ENCODE measurements around the gene STUB1.

The STUB1 gene

DNA sequence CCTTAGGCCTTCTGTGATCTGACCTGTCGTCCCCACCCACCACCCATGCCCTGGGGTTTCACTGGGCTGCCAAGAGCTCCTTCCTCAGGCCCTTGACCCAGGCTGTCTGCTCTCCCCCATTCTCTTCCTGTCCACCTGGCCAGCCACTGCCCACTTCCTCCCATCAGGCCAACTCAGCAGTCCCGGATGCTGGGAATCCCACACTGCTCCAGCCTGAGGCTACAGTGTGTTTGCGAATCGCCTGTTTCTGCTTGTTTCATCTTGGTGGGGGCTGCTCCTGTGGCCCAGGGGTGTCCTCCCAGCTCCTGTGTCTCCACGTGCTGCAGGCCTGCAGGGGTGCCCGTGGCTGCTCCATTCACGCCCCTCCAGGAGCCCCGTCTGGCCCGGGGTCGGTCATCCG lies 33.9 kb downstream of the STUB1 start:
- no peak overlapping the region for H3K4me3 ChIP-seq (replicated peaks; ENCODE audit: low read depth, low read length)
- H3K27me3 ChIP-seq (replicated peaks; ENCODE audit: control insufficient read depth, insufficient read depth, low read length), result peaks cover 2% of the 10 kb centered on the region; the same call in 1 of the 2 replicates
- DNase-seq (ENCODE audit: extremely low read depth, insufficient read length), result no peak

DNA sequence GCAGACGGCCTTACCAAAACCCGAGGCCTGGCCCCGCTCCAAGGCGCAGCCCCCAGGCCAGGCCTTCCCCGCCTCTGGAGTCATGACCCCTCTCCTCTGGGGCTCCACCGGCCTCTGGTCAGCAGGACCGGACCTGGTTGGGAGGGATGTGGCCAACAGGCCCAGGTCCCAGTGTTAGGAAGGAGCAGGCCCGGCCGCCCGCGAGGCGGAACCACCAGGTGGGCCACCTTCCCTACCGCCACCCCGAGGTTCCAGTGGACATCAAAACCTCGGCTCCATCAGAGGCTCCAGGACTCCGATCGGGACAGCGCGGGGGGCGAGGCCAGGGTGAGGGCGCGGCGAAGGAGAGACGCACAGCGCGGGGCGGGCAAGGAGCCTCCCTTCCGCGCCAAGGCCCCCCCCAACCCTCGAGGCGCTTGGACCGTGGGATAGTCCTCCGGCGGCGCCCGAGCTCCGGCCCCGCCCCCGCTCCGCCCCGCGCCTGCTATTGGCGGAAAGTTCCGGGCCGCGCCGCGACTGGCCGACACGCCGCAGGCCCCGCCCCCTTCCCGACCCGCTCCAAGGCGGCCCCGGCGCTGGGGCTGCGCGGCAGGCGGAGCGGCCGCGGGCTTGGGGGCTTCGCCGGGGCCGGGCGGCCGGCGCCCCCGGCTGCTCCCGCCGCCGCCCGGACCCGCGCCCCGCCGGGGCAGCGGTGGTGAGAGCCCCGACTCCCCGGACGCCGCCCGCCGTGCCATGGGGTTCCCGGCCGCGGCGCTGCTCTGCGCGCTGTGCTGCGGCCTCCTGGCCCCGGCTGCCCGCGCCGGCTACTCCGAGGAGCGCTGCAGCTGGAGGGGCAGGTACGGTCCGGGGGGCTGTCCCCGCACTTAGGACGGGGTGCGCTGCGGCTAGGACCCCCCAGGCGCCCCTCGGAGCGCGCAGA lies 34.6 kb downstream of the STUB1 start, which contains the start of gene METRN:
Gene METRN, plus strand, starts transcription at position 561 of the 919 bp plus-strand sequence. Its CDS starts 172 bp downstream, at position 733.
- TF ChIP-seq, protein P1, sequence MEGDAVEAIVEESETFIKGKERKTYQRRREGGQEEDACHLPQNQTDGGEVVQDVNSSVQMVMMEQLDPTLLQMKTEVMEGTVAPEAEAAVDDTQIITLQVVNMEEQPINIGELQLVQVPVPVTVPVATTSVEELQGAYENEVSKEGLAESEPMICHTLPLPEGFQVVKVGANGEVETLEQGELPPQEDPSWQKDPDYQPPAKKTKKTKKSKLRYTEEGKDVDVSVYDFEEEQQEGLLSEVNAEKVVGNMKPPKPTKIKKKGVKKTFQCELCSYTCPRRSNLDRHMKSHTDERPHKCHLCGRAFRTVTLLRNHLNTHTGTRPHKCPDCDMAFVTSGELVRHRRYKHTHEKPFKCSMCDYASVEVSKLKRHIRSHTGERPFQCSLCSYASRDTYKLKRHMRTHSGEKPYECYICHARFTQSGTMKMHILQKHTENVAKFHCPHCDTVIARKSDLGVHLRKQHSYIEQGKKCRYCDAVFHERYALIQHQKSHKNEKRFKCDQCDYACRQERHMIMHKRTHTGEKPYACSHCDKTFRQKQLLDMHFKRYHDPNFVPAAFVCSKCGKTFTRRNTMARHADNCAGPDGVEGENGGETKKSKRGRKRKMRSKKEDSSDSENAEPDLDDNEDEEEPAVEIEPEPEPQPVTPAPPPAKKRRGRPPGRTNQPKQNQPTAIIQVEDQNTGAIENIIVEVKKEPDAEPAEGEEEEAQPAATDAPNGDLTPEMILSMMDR (IDR thresholded peaks at IDR 0.05; ENCODE audit: insufficient read depth, low read length, poor library complexity, severe bottlenecking), result no peak
- peak; percentile 86 for DNase-seq (ENCODE audit: extremely low read depth, insufficient read length)
- Histone ChIP-seq H3K36me3 (ENCODE audit: control insufficient read depth, insufficient read depth, low read length) (no peaks in the 10 kb centered on the region), H3K4me3 (replicated peaks; ENCODE audit: low read depth, low read length) (peak within 1 kb of the TSS; percentile 58), H3K27me3 (replicated peaks; ENCODE audit: control insufficient read depth, insufficient read depth, low read length) (peaks cover 2% of the 10 kb centered on the region; the same call in 1 of the 2 replicates)

More for the DNA sequence above, 33.9 kb downstream of the STUB1 start:
- TF ChIP-seq, protein P1 (IDR thresholded peaks at IDR 0.05; ENCODE audit: insufficient read depth, low read length, poor library complexity, severe bottlenecking), result no peak
- H3K36me3 ChIP-seq (ENCODE audit: control insufficient read depth, insufficient read depth, low read length), result no peaks in the 10 kb centered on the region

- TF ChIP-seq, protein P1 (IDR thresholded peaks at IDR 0.05; ENCODE audit: insufficient read depth, low read length, poor library complexity, severe bottlenecking), result no peak
- H3K36me3 ChIP-seq (ENCODE audit: control insufficient read depth, insufficient read depth, low read length), result no peaks in the 10 kb centered on the region
- H3K4me3 ChIP-seq (replicated peaks; ENCODE audit: low read depth, low read length), result peak overlapping the region; percentile 58
- H3K27me3 ChIP-seq (replicated peaks; ENCODE audit: control insufficient read depth, insufficient read depth, low read length), result no peaks in the 10 kb centered on the region; the same call in 1 of the 2 replicates
- no peak for DNase-seq (ENCODE audit: extremely low read depth, insufficient read length)
These were observed 35.4 kb downstream of the STUB1 start for GRCh38 chr16:715477-716199.

DNA sequence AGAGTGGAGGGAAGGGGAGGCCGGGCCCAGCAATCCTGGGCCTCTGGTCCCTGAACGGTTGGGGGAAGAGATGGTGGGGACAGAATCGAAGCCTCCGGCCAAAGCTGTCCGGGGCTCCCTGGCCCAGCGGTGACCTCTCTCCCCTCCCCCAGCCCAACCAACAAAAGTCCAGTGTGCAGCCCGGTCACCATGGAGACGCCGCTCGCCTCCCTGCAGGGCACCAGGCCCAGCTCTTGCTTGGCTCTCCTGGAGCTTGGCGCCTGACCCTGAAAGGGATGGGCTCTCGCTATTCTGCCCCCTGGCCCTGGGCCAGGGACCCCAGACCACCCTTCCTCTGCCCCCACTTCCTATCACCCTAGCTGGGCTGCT lies 36.0 kb downstream of the STUB1 start:
- DNase-seq (ENCODE audit: extremely low read depth, insufficient read length), result no peak
- TF ChIP-seq, protein P1 (IDR thresholded peaks at IDR 0.05; ENCODE audit: insufficient read depth, low read length, poor library complexity, severe bottlenecking), result no peak
- no peaks in the 10 kb centered on the region for H3K27me3 ChIP-seq (replicated peaks; ENCODE audit: control insufficient read depth, insufficient read depth, low read length)
- H3K4me3 ChIP-seq (replicated peaks; ENCODE audit: low read depth, low read length), result peak overlapping the region; percentile 45; the same call in 1 of the 2 replicates
- H3K36me3 ChIP-seq (ENCODE audit: control insufficient read depth, insufficient read depth, low read length), result no peaks in the 10 kb centered on the region

GRCh38 chr16:716768-717325 lies 36.6 kb downstream of the STUB1 start:
- H3K27me3 ChIP-seq (replicated peaks; ENCODE audit: control insufficient read depth, insufficient read depth, low read length), result no peaks in the 10 kb centered on the region
- TF ChIP-seq, protein P1 (IDR thresholded peaks at IDR 0.05; ENCODE audit: insufficient read depth, low read length, poor library complexity, severe bottlenecking), result no peak
- no peak for DNase-seq (ENCODE audit: extremely low read depth, insufficient read length)
- H3K4me3 ChIP-seq (replicated peaks; ENCODE audit: low read depth, low read length), result no peak overlapping the region
- no peaks in the 10 kb centered on the region for H3K36me3 ChIP-seq (ENCODE audit: control insufficient read depth, insufficient read depth, low read length)

All from GM06990 (cell line).